ENCODE data around the gene CCN5. TPM values are rescaled to one million over a fixed set of nuclear protein-coding genes. Genes with fewer than 3 reads are reported as not detected.

CCN5 gene
- total and polyA plus RNA-seq, 2 of the 13 experiments (the other 11 are each of a cell fraction or from before 2014, with no cell fraction given), result 0.12 TPM; not detected in 1

GRCh38 chr20:44714701-44715498 lies at the start of gene CCN5 (continued):
- TF ChIP-seq ZNF687 (CRISPR knock-in tag; IDR thresholded peaks at IDR 0.05) (peak; percentile 47), ZMYM4 (CRISPR knock-in tag; IDR thresholded peaks at IDR 0.05) (0 out of 2 replicates have a peak, but pooled peaks have one; percentile 24), HNRNPL (IDR thresholded peaks at IDR 0.05; ENCODE audit: low read depth, low read length) (peak; percentile 64; the same call in 1 of the 2 replicates), TEAD3 (CRISPR knock-in tag; optimal IDR thresholded peaks at IDR 0.05; ENCODE audit: borderline replicate concordance) (peak; percentile 32), FOXO4 (CRISPR knock-in tag; conservative IDR thresholded peaks at IDR 0.05) (0 out of 2 replicates have a peak, but pooled peaks have one; percentile 55), CBFB (CRISPR knock-in tag; IDR thresholded peaks at IDR 0.05) (peak; percentile 73; the same call in 1 of the 2 replicates), SOX13 (IDR thresholded peaks at IDR 0.05) (no peak), SOX13 (CRISPR knock-in tag; conservative IDR thresholded peaks at IDR 0.05 in 1 of 2, IDR thresholded peaks at IDR 0.05 in 1 of 2) (0 out of 4 replicates have a peak, but pooled peaks of 1 of the 2 experiments have one; percentile 19), BCL6 (CRISPR knock-in tag; IDR thresholded peaks at IDR 0.05) (peak; percentile 52; the same call in 1 of the 2 replicates), JUNB (CRISPR knock-in tag; IDR thresholded peaks at IDR 0.05; ENCODE audit: borderline replicate concordance) (no peak), ARID4A (CRISPR knock-in tag; IDR thresholded peaks at IDR 0.05; ENCODE audit: borderline replicate concordance) (peak; percentile 29; the same call in 1 of the 2 replicates), ZC3H4 (CRISPR knock-in tag; IDR thresholded peaks at IDR 0.05; ENCODE audit: borderline replicate concordance) (no peak), ARID5B (CRISPR knock-in tag; IDR thresholded peaks at IDR 0.05) (peak; percentile 58; the same call in 1 of the 2 replicates), GATAD2A (CRISPR knock-in tag; IDR thresholded peaks at IDR 0.05) (0 out of 2 replicates have a peak, but pooled peaks have one; percentile 19)
